Measurements from ENCODE around the gene C20orf141.
"Not testable (repeated sequence)": the region's sequence is repeated elsewhere in the genome, so short reads cannot be mapped to it uniquely, and the experiment has no call there.

The C20orf141 gene

GRCh38 chr20:2820896-2821869 lies 6.4 kb downstream of the C20orf141 start:
- DNase-seq, result no peak

DNA sequence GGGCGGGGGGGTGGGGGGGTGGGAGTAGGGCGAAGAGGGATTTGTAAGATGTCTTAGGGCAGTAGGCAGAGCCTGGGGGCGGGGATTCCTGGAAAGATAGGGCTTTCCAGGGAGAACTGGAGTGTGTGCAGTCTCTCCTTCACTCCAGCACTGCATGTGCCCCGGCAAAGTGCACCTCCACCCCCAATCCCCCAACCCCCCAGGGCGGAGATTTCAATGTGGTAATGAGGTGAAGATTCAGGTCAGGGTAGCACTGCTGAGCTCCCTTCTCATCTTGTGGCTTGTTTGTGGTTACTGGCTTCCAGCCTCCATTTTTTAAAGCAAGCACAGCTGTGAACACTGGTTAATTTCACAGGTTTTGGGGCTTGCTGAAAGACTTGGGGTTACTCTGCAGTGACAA lies 7.3 kb downstream of the C20orf141 start:
- DNase-seq, result peak; percentile 62

- no peak for DNase-seq
Measured at GRCh38 chr20:2825761-2826160, 11.0 kb downstream of the C20orf141 start.

DNA sequence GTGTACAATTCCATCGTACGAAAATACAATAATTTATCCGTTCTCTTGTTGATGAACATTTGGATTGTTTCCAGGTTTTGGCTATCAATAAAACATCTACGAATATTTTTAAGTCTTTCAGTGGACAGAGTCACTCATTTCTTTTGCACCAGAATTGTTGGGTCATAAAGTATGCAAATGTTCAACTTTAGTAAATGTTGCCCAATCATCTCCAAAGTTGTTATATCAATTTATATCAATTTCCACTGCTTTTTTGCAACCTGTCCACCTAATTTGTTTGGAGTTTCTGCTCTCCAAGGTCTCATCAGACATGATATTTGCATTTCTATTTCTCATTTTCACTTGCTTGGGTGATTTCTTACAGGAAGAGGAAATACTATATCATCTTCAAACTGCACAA lies 11.9 kb downstream of the C20orf141 start:
- no peak for DNase-seq

DNA sequence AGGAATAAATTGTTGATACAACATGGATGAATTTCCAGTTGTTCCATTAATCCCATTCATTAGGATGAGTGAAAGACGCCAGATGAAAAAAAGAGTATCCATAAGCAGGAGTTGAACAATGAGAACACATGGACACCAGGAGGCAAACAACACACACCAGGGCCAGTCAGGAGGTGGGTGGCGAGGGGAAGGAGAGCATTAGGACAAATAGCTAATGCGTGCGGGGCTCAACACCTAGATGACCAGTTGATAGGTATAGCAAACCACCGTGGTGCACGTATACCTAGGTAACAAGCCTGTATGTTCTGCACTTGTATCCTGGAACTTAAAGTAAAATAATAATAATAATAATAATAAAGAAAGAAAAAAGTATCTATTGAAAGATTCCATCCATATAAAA lies 14.6 kb downstream of the C20orf141 start:
- no peak for DNase-seq

DNA sequence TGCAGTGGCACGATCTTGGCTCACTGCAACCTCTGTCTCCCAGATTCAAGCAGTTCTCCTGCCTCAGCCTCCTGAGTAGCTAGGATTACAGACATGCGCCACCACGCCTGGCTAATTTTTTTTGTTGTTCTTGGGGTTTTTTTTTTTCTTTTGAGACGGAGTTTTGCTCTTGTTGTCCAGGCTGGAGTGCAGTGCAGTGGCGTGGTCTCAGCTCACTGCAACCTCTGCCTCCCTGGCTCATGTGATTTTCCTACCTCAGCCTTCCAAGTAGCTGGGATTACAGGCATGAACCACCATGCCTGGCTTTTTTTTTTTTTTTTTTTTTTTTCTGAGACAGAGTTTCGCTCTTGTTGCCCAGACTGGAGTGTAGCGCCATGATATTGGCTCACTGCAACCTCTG lies 16.4 kb downstream of the C20orf141 start:
- DNase-seq, result not testable (repeated sequence)

- DNase-seq, result no peak
Measured at GRCh38 chr20:2833761-2834160, 19.0 kb downstream of the C20orf141 start.

DNA sequence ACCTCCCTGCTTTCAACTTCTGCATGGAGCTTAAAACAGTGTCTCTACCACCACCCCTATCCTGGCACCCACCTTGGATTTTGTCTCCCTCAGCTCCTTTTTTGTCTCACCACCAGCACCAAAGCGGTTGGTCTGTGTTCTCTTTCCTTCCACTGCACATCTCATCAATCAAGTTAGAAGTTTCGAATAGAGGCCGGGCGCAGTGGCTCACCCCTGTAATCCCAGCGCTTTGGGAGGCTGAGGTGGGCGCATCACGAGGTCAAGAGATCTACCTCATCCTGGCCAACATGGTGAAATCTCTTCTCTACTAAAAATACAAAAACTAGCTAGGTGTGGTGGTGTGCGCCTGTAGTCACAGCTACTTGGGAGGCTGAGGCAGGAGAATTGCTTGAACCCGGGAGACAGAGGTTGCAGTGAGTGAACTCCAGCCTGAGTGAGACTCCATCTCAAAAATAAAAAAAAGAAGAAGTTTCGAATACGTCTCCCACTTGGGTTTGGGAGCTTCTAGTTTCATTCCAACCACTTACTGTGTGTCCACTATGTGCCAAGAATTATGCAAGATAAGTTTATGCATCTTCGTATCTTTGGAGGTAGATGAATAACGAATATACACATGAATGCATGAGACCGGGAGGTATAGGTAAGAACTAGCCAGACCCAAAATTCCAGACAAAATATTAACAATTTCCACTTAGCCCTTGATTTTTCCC lies 19.8 kb downstream of the C20orf141 start:
- no peak for DNase-seq

DNA sequence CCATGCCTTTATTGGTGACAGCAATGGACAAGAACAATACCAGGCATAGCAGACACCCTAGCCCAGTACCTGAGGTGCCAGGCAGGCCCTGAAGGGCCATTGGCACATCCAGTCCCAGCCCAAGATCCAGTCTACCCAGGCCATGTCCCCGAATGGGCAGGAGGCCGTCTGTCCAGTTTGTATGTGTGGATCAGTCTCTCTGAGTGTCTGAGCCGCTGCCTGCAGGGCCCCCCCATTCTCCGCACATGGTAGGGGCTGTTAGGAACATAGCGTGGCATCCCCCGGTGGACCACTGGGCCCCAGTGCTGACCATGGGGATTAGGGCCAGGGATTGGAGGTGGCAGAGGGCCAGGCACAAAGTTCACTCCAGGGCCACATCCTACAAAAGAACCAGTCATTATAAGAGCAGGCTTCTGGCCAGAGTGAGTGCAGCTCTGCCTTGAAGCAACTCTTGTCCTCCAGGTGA lies 20.6 kb downstream of the C20orf141 start:
- DNase-seq, result no peak

GRCh38 chr20:2836035-2836434 lies 21.2 kb downstream of the C20orf141 start:
- DNase-seq, result no peak

GRCh38 chr20:2837221-2837960 lies 22.6 kb downstream of the C20orf141 start:
- DNase-seq, result no peak

DNA sequence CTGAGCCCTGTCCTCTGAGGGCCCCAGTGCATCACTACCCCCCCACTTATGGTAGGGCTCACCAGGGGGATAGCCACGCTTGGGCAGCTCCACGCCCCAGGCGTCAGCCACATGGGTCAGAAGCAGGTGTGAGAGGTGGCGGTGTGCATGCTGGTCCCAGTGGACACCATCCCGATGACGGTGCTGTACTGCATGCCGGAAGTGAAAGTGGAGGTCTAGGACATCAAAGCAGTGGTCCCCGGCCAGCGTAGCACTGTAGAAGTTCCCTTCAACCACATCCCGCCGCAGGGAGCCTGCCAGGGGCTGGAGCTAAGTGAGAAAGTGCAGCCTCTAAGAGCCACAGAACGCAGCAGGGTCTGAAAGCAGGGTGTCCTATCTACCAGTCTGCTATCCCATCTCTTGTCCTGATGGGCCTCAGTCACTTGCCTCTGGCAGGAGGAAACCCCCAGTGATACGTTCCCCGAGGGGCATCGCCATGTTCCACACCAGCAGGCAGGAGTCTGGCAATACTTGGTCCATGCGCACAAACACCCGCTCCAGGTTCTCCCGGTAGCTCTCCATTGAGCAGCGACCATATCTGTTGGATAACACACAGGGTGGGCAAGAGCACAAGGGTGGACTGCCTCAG lies 23.5 kb downstream of the C20orf141 start:
- DNase-seq, result no peak

DNA sequence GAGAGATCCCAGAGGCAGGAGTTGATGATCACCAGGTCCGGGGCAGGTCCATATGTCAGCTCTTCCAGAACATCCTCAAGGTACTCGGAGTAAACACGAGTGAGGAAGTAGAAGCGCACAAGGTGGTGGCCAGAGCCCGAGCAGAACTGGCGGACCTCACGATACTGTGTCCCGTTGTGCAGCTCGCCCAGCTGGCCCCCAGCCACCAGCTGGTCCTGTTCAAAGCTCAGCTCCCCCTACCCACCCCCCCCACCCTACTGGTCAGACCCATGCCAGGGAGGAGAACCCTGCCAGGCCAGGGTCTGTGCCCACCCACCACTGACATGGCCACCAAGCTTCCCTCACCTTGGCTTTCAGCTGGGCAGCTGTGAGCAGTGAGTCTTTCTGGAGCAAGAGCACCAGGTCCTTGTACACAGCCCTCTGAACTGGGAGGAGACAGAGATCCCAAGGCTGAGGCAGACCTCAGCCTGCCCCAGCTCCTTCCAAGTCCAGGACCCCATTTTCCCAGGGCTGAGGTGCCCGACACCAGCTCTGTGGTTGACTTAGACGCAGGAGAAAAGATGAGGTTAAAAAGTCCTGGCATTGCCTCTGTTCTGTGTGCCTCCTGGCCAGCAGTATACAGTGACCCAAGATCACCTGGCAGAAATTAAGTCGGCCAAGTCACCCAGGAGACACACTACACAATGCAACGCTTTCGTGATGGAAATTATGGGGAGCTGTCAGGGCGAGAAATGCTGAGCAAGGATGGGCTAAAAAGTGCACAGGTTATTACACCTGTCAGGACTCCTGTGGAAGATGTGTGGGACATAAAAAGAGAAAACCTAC lies 24.3 kb downstream of the C20orf141 start:
- no peak for DNase-seq

GRCh38 chr20:2839732-2840137 lies 24.9 kb downstream of the C20orf141 start:
- no peak for DNase-seq

DNA sequence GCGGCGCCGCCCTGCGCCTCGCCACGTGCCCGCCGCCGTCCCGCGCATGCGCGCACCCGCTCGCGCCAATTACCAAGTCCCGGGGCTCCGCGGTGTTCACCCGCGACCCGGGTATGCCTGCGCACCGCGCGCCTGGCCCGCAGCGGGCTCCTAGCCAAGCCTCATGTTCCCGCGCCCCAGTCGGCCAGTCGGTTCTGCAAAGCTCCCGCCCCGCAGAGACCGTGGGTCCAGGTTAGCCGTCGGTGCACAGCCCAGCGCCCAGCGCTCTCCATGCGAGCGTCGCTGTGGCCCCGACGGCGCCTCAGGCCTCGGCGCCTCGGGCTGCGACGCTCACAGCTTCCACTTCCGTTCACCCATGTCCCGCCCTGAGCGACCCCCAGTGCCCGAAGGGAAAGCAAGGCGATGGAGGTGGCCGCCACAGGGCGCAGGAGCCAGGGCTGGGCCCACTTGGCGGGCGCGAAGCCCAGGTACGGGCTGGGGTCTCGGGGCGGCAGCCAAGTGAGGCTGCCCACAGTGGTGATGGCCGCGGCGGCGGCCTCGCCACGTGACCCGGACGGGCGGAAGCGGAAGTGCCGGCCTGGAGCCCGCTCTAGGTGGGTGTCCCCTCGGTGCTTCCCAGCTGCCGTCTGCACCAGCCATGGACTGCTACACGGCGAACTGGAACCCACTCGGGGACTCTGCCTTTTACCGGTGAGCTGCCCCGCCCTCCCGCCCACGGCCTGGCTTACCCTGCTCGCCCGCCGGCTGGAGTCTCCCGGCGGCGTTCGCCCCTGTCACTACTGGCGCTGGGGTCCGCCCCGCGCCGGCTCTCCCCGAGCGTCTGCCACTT lies 25.6 kb downstream of the C20orf141 start, which contains the start of the genes PCED1A and VPS16:
TSS of gene PCED1A (minus strand) at position 518 of the 829 bp plus-strand sequence. CDS start 743 bp downstream, outside the sequence.
TSS of gene VPS16 (plus strand) at position 608 of the 829 bp plus-strand sequence. CDS start at position 638, 30 bp downstream.
- DNase-seq, result peak; percentile 92

DNA sequence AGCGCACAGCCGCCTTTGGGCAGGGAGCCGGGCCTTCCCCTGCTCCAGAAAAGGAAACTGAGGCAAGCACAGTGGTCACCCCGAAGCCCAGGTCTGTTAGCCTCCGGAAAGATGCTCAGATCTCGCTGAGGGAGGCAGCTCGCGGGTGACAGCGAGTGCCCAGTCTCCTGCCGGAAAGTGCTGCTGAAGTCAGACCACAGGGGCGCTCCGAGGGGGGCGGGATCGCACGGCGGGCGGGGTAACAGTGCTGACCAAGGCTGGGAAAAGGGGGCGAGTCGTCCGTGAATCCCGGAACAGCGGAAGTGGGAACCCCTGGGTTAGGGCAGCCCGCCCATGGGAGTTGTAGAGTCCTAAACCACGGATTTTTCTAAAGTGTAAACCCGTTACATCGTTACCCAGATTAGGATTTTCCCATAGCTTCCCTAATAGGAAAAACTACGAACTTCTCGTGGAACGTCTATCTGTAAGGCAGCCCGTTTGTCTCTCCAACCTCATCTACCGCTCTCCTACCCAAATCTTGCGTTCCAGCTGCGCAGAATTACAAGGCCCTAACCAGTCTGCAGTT lies 26.3 kb downstream of the C20orf141 start:
- DNase-seq, result peak; percentile 44

DNA sequence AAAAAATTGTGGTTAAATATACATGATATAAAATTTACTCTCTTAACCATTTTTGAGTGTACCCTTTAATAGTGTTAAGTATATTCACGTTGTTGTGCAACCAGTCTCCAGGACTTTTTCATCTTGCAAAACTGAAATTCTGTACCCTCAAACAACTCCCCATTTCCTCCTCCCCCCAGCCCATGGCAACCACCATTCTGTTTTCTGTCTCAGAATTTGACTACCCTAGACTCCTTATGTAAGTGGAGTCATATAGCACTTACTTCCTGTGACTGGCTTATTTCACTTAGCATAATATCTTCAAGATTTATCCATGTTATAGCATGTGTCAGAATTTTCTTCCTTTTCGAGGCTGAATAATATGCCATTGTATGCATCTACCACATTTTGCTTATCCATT lies 30.8 kb downstream of the C20orf141 start:
- no peak for DNase-seq

- no peak for DNase-seq
Measured at GRCh38 chr20:2846698-2847097, 31.9 kb downstream of the C20orf141 start.

DNA sequence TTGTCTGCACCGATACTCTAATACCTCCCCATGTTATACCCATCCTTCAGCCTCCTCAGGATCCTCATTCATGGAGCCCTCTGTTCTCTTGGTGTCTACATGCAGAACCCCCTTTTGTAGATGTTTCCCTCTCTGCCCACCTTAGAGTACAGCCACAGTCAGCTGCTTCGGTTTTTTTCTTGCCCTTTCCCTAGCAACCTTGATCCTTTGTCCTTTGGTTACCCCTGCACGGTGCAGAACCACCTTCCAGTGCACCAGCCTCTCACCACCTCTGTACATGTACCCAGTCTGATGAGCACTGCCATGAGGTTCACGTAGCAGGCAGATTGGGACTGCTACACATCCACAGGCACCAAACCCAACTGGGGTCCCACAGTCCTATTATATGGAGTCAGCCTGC lies 33.0 kb downstream of the C20orf141 start:
- DNase-seq, result no peak

- no peak for DNase-seq
Measured at GRCh38 chr20:2849529-2849928, 34.7 kb downstream of the C20orf141 start.

All from RPMI8226 (cell line).